Measurements from ENCODE around the gene CNTN1. TPM values are rescaled to one million over a fixed set of nuclear protein-coding genes. Genes with fewer than 3 reads are reported as not detected.

CNTN1 gene
- total RNA-seq, 6 experiments from 2014 or later = not detected

GRCh38 chr12:41100572-41100971, 408.3 kb downstream of the CNTN1 start:
- Mint-ChIP-seq H3K36me3 (ENCODE audit: low read depth) (no peaks in the 10 kb centered on the region), H3K4me3 (no peak overlapping the region), H3K4me1 (ENCODE audit: low read depth) (no peaks in the 10 kb centered on the region), H3K9me3 (peaks cover 13% of the 10 kb centered on the region), H3K27me3 (ENCODE audit: insufficient read depth) (no peaks in the 10 kb centered on the region), H3K27ac (no peak overlapping the region)
- DNase-seq = no peak
- TF ChIP-seq, protein P1, sequence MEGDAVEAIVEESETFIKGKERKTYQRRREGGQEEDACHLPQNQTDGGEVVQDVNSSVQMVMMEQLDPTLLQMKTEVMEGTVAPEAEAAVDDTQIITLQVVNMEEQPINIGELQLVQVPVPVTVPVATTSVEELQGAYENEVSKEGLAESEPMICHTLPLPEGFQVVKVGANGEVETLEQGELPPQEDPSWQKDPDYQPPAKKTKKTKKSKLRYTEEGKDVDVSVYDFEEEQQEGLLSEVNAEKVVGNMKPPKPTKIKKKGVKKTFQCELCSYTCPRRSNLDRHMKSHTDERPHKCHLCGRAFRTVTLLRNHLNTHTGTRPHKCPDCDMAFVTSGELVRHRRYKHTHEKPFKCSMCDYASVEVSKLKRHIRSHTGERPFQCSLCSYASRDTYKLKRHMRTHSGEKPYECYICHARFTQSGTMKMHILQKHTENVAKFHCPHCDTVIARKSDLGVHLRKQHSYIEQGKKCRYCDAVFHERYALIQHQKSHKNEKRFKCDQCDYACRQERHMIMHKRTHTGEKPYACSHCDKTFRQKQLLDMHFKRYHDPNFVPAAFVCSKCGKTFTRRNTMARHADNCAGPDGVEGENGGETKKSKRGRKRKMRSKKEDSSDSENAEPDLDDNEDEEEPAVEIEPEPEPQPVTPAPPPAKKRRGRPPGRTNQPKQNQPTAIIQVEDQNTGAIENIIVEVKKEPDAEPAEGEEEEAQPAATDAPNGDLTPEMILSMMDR (IDR thresholded peaks at IDR 0.05) = no peak

DNA sequence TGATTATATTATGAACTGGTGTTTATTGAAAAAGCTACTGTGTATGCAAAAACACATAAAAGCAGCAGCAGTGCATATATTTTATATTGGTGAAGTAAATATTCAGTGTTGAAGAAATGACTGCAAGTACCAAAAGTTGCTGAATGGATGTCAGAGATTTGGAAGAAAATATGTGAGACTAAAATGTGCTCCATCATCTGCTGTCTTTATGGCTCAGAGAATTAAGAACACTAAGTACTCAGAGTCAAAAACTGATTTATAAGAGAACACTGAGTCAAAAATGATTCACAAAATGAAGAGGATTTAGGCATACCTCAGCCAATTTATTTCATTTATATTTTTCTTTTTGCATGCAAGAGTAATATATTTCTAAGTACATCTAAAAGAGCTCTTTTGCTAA, 409.6 kb downstream of the CNTN1 start:
- DNase-seq = no peak
- Mint-ChIP-seq H3K9me3 (peaks cover 19% of the 10 kb centered on the region), H3K4me3 (no peak overlapping the region), H3K36me3 (ENCODE audit: low read depth) (no peaks in the 10 kb centered on the region; the same call in 1 of the 2 replicates), H3K4me1 (ENCODE audit: low read depth) (no peaks in the 10 kb centered on the region), H3K27me3 (ENCODE audit: insufficient read depth) (no peaks in the 10 kb centered on the region), H3K27ac (no peak overlapping the region)
- TF ChIP-seq, protein P1 (IDR thresholded peaks at IDR 0.05) = no peak

DNA sequence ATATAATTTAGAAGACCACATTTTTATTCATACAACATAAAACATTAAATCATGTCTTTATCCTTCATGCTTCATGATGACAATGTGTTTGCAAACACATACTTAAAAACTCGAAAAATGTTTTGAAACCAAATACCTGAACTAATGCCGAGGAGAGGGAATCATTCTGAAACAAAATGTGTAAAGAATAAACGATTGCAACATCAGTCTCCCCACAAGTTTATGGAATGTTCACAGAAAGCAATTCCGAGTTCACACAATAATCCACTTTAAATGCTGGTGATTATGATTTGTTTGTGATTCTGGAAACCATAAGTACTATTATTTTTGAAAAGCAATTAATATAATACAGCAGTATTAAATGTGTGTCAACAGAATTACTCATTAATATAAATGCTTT, 411.4 kb downstream of the CNTN1 start:
- Mint-ChIP-seq H3K27me3 (ENCODE audit: insufficient read depth) (no peaks in the 10 kb centered on the region), H3K36me3 (ENCODE audit: low read depth) (no peaks in the 10 kb centered on the region; the same call in 1 of the 2 replicates), H3K9me3 (peaks cover 23% of the 10 kb centered on the region), H3K4me1 (ENCODE audit: low read depth) (no peaks in the 10 kb centered on the region), H3K4me3 (no peak overlapping the region), H3K27ac (no peak overlapping the region)
- no peak for DNase-seq
- TF ChIP-seq, protein P1 (IDR thresholded peaks at IDR 0.05) = no peak

- peaks cover 20% of the 10 kb centered on the region for H3K9me3 Mint-ChIP-seq
- no peak for DNase-seq
- H3K4me3 Mint-ChIP-seq = no peak overlapping the region
- no peaks in the 10 kb centered on the region for H3K4me1 Mint-ChIP-seq (ENCODE audit: low read depth)
- no peaks in the 10 kb centered on the region; the same call in 1 of the 2 replicates for H3K36me3 Mint-ChIP-seq (ENCODE audit: low read depth)
- no peak overlapping the region for H3K27ac Mint-ChIP-seq
- H3K27me3 Mint-ChIP-seq (ENCODE audit: insufficient read depth) = no peaks in the 10 kb centered on the region
- TF ChIP-seq, protein P1 (IDR thresholded peaks at IDR 0.05) = no peak
Measured at GRCh38 chr12:41106315-41106714, 414.1 kb downstream of the CNTN1 start.

- Mint-ChIP-seq H3K4me3 (no peak overlapping the region), H3K4me1 (ENCODE audit: low read depth) (no peaks in the 10 kb centered on the region), H3K27ac (no peak overlapping the region), H3K9me3 (peaks cover 28% of the 10 kb centered on the region), H3K27me3 (ENCODE audit: insufficient read depth) (no peaks in the 10 kb centered on the region), H3K36me3 (ENCODE audit: low read depth) (no peaks in the 10 kb centered on the region; the same call in 1 of the 2 replicates)
- TF ChIP-seq, protein P1 (IDR thresholded peaks at IDR 0.05) = no peak
- DNase-seq = no peak
Measured at GRCh38 chr12:41108032-41108431, 415.8 kb downstream of the CNTN1 start.

DNA sequence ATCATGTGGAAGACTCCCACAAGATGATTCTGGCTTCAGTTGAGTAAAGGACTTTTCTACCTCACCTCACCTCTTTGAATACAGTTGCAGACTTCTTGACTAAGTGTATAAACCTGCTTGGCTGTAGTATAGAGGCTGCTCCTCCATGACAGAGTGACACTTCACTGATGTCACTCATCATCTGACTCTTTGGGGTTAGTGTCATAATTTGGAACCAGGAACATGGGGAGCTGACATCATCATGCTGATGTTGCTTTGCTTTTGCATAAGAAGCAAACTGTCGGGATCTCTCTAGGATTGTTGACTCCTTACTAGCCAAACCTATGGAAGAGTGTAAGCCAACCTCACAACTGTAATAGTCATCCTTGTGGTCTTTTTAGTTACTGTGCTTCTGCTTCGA, 420.7 kb downstream of the CNTN1 start:
- H3K27me3 Mint-ChIP-seq (ENCODE audit: insufficient read depth) = no peaks in the 10 kb centered on the region
- no peaks in the 10 kb centered on the region for H3K4me1 Mint-ChIP-seq (ENCODE audit: low read depth)
- no peak overlapping the region for H3K4me3 Mint-ChIP-seq
- no peak for DNase-seq
- no peaks in the 10 kb centered on the region for H3K36me3 Mint-ChIP-seq (ENCODE audit: low read depth)
- no peak overlapping the region for H3K27ac Mint-ChIP-seq
- H3K9me3 Mint-ChIP-seq = peaks cover 20% of the 10 kb centered on the region
- TF ChIP-seq, protein P1 (IDR thresholded peaks at IDR 0.05) = no peak
